ENCODE results near the gene ARG1. TPM values are rescaled to one million over a fixed set of nuclear protein-coding genes. Genes with fewer than 3 reads are reported as not detected.

ARG1 gene
- total RNA-seq, 2 donors from 2014 or later, result 0.21 to 0.74 TPM

- intact Hi-C loops (cut with DNase I), result no loop called here
- no peak for DNase-seq
- Histone ChIP-seq H3K27me3 (no peaks in the 10 kb centered on the region), H3K36me3 (peaks cover 25% of the 10 kb centered on the region), H3K9me3 (no peaks in the 10 kb centered on the region), H3K4me1 (no peaks in the 10 kb centered on the region), H3K4me3 (no peak overlapping the region), H3K27ac (no peak overlapping the region), H3K9ac (ENCODE audit: low read depth in 2 of 2, low read length in 2 of 2) (no peak overlapping the region)
- TF ChIP-seq CTCF (IDR thresholded peaks at IDR 0.05), result no peak
These were observed 29.8 kb downstream of the ARG1 start for GRCh38 chr6:131602781-131603312.

- intact Hi-C loops (cut with DNase I), result no loop called here
- no peak for TF ChIP-seq CTCF (IDR thresholded peaks at IDR 0.05)
- DNase-seq, result no peak
- Histone ChIP-seq H3K9me3 (no peaks in the 10 kb centered on the region), H3K27ac (no peak overlapping the region), H3K9ac (ENCODE audit: low read depth in 2 of 2, low read length in 2 of 2) (no peak overlapping the region), H3K36me3 (no peaks in the 10 kb centered on the region), H3K4me1 (no peaks in the 10 kb centered on the region), H3K27me3 (no peaks in the 10 kb centered on the region), H3K4me3 (no peak overlapping the region)
These were observed 40.4 kb downstream of the ARG1 start for GRCh38 chr6:131613296-131613925.

- no peak overlapping the region for H3K27ac ChIP-seq
- intact Hi-C loops (cut with DNase I), result no loop called here
- TF ChIP-seq CTCF (IDR thresholded peaks at IDR 0.05), result no peak
- H3K27me3 ChIP-seq, result no peaks in the 10 kb centered on the region
- no peak overlapping the region for H3K9ac ChIP-seq (ENCODE audit: low read depth in 2 of 2, low read length in 2 of 2)
- H3K36me3 ChIP-seq, result peaks cover 8% of the 10 kb centered on the region
- no peaks in the 10 kb centered on the region for H3K4me1 ChIP-seq
- no peak overlapping the region for H3K4me3 ChIP-seq
- DNase-seq, result no peak
- H3K9me3 ChIP-seq, result no peaks in the 10 kb centered on the region
These were observed 42.2 kb downstream of the ARG1 start for GRCh38 chr6:131615275-131615674.

- Histone ChIP-seq H3K9ac (ENCODE audit: low read depth in 2 of 2, low read length in 2 of 2) (peak within 1 kb of the TSS; percentile 84 to 90), H3K36me3 (peaks cover 6% of the 10 kb centered on the region), H3K4me3 (peak within 1 kb of the TSS; percentile 55), H3K9me3 (no peaks in the 10 kb centered on the region), H3K4me1 (peaks cover 6% of the 10 kb centered on the region), H3K27ac (peak within 1 kb of the TSS; percentile 75), H3K27me3 (no peaks in the 10 kb centered on the region)
- intact Hi-C loops (cut with DNase I), result no loop called here
- TF ChIP-seq CTCF (IDR thresholded peaks at IDR 0.05), result peak; percentile 90
- DNase-seq, result peak; percentile 97
These were observed 55.0 kb downstream of the ARG1 start, which contains the start of gene MED23 for GRCh38 chr6:131627724-131628682. Gene MED23 (minus strand): TSS chr6:131628242. CDS start chr6:131628049, 193 bp downstream.

GRCh38 chr6:131628726-131629125 is 55.7 kb downstream of the ARG1 start:
- H3K27ac ChIP-seq, result peak overlapping the region; percentile 75
- no peaks in the 10 kb centered on the region for H3K27me3 ChIP-seq
- H3K9ac ChIP-seq (ENCODE audit: low read depth in 2 of 2, low read length in 2 of 2), result peak overlapping the region in 1 of 2 donors; percentile 13
- no peak for DNase-seq
- H3K4me1 ChIP-seq, result peaks cover 6% of the 10 kb centered on the region
- H3K36me3 ChIP-seq, result peaks cover 6% of the 10 kb centered on the region
- H3K4me3 ChIP-seq, result no peak overlapping the region
- intact Hi-C loops (cut with DNase I), result no loop called here
- H3K9me3 ChIP-seq, result no peaks in the 10 kb centered on the region
- no peak for TF ChIP-seq CTCF (IDR thresholded peaks at IDR 0.05)

All from colonic mucosa (tissue), 4 donors.